Measurements from ENCODE around the gene EOLA2. TPM values are rescaled to one million over a fixed set of nuclear protein-coding genes. Genes with fewer than 3 reads are reported as not detected.
"Not testable (repeated sequence)": the region's sequence is repeated elsewhere in the genome, so short reads cannot be mapped to it uniquely, and the experiment has no call there.

Gene EOLA2
- total RNA-seq, 1 donor from 2014 or later: 20.7 TPM

DNA sequence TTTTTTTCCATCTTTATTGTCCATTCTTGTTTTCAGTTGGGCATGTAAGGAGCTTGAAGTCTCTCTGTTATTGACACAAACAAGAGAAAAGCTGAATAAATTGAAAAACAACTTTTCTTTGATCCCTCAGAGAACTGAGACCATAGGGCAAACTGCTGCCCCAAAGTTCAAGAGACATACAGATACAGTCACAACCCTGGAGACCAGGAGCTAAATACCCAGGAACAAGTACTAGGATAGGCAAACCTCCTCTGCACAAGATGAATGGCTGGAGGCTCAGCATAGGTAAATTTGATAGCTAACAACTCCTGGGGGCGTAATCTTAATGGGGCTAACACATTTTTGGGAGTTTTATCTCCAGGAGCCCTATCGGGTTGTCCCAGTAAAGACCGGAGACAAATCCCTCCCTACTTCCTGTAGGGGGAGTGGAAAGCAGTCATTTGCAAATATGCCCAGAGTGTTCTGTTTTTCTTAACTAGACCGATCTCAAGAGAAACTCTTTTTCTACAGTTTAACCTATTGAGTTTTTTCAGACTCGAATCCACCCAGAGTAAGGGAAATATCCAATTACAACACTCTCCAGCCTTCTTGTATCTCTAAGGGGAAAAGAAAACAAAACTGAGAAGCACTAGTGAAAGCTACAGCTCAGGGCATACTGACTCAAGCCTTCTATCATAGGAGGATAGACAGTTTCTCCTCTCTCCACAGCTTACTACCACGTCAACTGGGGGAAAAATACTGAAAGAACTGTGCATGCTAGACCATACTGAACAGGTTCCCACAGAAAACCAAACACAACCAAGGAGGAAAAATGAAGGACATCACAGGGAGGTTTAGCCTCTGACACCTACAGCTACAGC lies 34.2 kb downstream of the EOLA2 start:
- DNase-seq (ENCODE audit: missing footprints) (no peak), ATAC-seq (no peak)
- intact Hi-C loops (cut with DNase I): no loop called here

- no peak for DNase-seq (ENCODE audit: missing footprints)
- ATAC-seq: no peak
- intact Hi-C loops (cut with DNase I): no loop called here
Observed at GRCh38 chrX:149898554-149898953, 39.7 kb downstream of the EOLA2 start.

DNA sequence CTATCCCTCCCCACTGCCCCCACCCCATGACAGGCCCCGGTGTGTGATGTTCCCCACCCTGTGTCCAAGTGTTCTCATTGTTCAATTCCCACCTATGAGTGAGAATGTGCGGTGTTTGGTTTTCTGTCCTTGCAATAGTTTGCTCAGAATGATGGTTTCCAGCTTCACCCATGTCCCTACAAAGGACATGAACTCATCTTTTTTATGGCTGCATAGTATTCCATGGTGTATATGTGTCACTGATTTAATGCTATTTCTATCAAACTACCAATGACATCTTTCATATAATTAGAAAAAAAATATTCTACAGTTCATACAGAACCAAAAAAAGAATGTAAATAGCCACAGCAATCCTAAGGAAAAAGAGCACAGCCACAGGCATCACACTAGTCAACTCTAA lies 47.5 kb downstream of the EOLA2 start:
- DNase-seq (ENCODE audit: missing footprints); intact Hi-C loops (cut with DNase I); ATAC-seq: not testable (repeated sequence)

Other genes with a start within 250 kb of the EOLA2 start
- not detected for gene MAGEA11, start 226.4 kb downstream of the EOLA2 start, total RNA-seq
- 1.7 TPM for gene HSFX1, start 164.4 kb downstream of the EOLA2 start, total RNA-seq
- gene MAGEA9, start 156.6 kb downstream of the EOLA2 start, total RNA-seq: not detected
- gene MAGEA8, start 57.3 kb downstream of the EOLA2 start, total RNA-seq: not detected
- not detected for gene HSFX4, start 8.9 kb downstream of the EOLA2 start, total RNA-seq